Measurements from ENCODE around the gene RAMP1.
"Not testable (repeated sequence)": the region's sequence is repeated elsewhere in the genome, so short reads cannot be mapped to it uniquely, and the experiment has no call there.

RAMP1 gene

DNA sequence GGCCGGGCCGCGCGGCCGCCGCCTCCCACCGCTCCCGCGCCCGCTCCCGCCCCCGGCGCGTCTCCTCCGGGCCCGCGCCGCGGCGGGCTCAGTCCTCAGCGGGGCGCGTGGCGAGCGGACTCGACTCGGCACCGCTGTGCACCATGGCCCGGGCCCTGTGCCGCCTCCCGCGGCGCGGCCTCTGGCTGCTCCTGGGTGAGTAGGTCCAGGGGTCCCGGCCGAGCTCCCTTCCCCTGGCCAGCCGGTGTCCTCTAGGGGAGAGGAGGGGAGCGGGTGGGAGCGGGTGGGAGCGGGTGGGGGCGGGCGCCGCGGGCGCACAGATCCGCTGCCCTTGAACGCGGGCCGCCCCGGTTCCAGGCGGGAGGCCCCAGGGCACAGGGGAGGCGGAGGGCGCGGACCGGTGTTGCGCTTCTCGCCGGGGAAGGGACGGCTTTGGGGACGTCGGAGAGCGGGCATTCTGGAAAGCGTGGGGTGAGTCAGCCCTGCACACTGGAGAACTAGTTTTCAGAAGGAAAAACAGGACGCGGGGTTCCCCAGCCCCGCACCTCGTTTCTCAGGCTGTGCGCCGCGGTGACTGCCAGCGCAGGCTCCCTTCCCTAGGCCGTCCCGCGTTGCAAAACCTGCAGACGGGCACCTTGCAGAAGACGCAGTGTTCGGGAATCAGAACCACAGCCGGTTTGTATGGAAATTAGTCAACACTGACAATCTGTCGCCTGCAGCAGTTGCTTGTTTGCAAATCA, at the start of gene RAMP1:
Gene RAMP1 (plus strand): TSS at position 91 of the 740 bp plus-strand sequence. CDS start 53 bp downstream, at position 144.
- no peak for DNase-seq

GRCh38 chr2:237815637-237816036, 43.8 kb upstream of the RAMP1 start:
- DNase-seq: no peak

- no peak for DNase-seq
Observed at GRCh38 chr2:237816531-237816930, 42.9 kb upstream of the RAMP1 start.

GRCh38 chr2:237818066-237818473, 41.4 kb upstream of the RAMP1 start:
- no peak for DNase-seq

DNA sequence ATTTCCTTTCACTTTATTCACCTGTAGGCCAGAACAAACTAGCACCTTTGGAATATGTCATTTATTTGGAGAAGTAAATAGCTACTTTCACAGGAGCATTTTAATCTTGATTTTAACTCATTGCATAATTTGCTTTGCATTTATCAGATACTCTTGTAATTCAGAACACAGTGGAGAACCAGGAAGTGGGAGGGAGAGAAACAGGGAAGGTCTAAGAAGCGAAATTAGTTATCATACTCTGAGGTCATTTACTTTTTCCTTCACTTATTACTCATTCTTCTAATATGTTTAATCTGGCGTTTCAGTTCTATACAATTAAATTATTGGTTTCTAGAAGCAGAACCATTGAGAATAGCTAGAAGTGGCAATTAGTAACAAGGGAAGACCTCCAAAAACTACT, 40.2 kb upstream of the RAMP1 start:
- no peak for DNase-seq

GRCh38 chr2:237820421-237820820, 39.0 kb upstream of the RAMP1 start:
- no peak for DNase-seq

- DNase-seq: no peak
Observed at GRCh38 chr2:237823544-237823943, 35.9 kb upstream of the RAMP1 start.

DNA sequence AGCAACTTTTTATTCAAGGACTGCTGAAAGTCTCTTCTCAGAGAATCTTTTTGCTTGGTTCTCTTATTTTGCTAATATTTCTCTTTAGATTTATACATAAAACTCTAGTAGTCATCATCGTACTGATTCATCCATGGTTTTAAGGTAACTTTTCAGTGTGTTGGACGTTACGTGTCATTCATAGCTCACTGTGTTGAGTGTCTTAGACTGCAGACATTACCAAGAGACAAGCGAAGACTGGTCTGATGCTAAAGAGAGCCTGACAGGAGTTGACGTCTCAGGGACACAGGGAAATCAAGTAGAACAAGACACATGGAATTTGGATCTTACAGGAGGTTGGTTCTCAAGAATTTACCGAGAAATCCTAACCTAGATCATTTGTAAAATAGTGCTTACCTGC, 35.3 kb upstream of the RAMP1 start:
- DNase-seq: no peak

GRCh38 chr2:237827421-237827987, 31.9 kb upstream of the RAMP1 start:
- DNase-seq: no peak

GRCh38 chr2:237830522-237830921, 28.9 kb upstream of the RAMP1 start:
- DNase-seq: no peak

DNA sequence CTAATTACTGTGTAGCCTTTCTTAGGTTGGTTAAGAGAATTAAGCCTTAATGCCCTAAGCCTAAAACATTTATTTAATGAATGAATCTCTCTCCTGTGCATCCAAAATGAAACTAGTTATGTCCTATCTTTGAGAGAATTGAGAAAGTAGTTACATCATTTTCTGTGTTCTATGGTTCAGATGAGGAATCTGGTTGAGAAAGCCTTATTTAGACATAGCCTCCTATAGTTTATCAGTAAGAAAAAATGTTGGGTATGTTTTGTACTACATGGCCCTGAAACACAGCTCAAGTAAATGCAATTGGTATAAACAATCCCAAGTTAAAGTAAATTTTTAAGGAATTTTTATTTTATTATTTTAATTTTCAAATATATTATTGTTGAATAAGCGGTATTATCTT, 25.9 kb upstream of the RAMP1 start:
- DNase-seq: no peak

DNA sequence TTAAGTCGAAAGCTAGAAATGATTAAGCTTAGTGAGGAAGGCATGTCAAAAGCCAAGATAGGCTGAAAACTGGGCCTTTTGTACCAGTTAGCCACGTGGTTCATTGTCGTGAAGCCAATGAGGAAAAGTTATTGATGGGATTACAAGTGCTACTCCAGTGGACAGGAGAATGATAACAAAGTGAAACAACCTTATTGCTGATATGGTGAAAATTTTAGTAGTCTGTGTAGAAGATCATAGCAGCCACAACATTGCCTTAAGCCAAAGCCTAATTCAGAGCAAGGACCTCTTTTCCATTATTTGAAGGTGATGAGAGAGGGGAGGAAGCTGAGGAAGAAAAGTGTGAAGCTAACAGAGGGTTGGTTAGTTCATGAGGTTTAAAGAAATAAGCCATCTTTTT, 24.1 kb upstream of the RAMP1 start:
- no peak for DNase-seq

DNA sequence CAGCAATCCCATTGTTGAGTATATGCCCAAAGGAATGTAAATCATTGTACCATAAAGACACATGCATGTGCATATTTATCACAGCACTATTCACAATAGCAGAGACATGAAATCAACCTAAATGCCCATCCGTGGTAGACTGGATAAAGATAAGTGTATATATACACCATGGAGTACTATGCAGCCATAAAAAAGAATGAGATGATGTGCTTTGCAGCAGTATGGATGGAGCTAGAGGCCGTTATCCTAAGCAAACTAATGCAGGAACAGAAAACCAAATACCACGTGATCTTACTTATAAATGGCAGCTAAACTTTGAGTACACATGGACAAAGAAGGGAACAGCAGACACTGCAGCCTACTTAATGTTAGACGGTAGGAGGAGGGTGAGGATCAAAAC, 18.4 kb upstream of the RAMP1 start:
- DNase-seq: no peak

- DNase-seq: not testable (repeated sequence)
Observed at GRCh38 chr2:237848940-237849339, 10.5 kb upstream of the RAMP1 start.

DNA sequence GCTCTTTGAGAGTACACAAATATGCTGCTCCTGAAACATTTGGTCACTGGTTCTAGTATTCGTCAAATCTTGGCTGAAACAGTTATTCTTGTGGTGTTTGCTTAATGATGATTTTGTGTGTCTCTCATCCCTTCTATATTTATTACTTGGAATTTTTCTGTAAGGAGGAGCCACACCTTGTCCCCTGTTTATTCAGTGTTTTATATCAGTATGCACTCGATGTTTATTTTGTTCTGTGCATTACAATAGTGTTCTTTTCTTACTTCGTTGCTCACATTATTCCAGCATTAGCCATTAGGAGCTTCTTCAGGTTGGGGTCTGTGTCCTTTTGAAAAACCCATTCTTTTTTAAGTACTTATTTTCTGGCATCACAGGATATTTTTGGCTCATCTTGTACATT, 5.1 kb upstream of the RAMP1 start:
- DNase-seq: no peak

DNA sequence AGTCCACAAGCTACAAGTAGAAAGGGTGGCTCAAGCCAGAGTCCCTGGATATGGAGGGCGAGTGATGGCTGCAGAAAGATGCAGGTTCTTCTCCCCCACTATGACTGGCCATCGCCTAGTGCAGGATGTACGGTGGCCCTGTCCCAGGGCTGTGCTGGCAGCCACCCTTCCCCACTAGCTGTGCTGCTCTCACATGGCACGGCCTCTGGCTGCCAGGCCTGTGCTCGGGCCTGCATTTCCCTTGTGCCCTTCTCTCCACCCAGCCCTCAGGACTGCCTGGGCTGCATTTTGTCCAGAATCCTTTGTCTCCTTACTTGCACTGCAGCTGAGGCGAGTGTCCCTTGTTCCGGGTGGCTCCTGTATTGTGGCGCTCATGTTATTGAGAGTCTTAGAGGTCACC, 1.6 kb upstream of the RAMP1 start:
- DNase-seq: no peak

DNA sequence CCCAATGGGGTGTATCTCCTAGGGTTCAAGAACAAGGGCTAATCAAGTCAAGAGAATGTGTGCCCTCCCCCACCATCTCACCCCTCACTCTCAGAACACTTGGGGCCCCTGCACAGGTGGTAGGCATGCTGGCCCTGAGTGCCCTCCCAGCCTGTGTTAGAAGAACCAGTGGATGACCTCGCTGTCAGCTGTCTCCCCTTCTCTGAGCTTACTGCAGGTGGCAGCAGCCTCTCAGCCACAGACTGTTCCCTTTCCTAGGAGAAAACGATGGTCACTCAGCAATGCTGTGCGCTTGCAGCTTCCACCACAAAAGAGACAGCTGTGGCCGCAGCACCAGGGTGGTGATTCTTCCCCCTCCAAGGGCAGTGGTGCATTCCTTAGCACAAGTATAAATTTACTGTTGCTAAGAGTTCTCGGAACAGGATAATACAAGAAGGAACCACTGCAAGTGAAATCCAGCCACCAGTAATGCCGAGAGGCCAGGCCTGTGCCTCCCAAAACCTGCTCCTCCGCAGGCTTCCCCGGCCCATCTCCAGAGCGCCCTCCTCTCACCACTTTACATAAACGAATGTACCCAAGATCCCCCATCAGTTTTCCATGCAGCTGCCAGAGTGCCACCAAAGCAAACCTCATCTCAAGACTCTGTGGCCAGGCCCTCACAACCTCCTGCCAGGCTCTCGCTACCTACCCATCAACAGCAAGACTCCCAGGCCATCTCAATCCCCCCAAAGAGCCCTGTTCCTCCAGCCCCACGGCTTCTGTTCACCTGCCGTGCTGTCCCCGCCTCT, 935 bp upstream of the RAMP1 start:
- no peak for DNase-seq

GRCh38 chr2:237859082-237859433, 365 bp upstream of the RAMP1 start:
- DNase-seq: no peak

GRCh38 chr2:237860273-237860935, 981 bp downstream of the RAMP1 start:
- no peak for DNase-seq

DNA sequence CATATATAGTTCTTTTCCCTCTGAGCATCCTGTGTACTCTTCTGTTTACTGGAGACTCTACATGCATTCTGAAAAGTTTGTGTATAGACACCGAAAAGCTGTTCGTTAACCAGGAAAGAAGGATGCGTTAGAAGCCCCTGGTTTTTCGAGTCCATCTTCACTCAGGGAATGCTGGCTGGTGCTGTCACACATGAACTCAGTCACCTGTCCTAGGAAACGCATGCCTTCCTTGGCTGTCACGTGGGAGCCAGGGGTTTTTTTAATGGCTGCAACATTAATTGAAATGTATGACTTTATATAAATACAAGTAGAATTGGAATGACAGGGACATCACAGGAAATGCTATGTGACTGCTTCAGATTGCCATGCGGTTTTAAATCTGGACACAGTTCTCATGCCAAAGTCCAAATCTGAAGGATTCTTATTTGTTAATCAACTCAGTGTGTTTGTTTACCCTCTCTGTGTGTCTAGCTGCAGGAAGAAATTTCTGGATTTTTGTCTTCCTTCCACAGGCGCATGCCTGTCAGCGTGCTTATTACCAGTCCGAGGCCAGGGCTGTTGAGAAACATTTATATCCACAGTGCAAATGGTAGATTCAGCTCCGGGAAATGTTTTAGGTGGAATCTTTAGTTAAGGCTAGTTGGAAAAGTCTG, 2.6 kb downstream of the RAMP1 start:
- no peak for DNase-seq

GRCh38 chr2:237862528-237862895, 3.1 kb downstream of the RAMP1 start:
- no peak for DNase-seq

- no peak for DNase-seq
Observed at GRCh38 chr2:237863102-237863511, 3.7 kb downstream of the RAMP1 start.

Data from NCI-H187 (cell line).